B cell (primary cell): Measurements from ENCODE around the gene TRPM8. TPM values are rescaled to one million over a fixed set of nuclear protein-coding genes. Genes with fewer than 3 reads are reported as not detected.

Source experiments
- ATAC-seq: fragments of 200-7000 bp; cut with Tn5 transposase; one replicate; pipeline ENCODE4 v1.10.0; 2021; ENCODE audit warnings: low read depth, mild to moderate bottlenecking, moderate number of reproducible peaks, moderate library complexity
- CTCF ChIA-PET: fragments of 350-600 bp; sonication (Branson Sonifier 250); formaldehyde crosslinking; loops from one replicate; lab custom pipeline; 2021; ENCODE audit warnings: antibody characterized with exemption, inconsistent platforms; lab: Charles Lee
- POLR2A ChIA-PET: fragments of 350-600 bp; sonication (Branson Sonifier 250); formaldehyde crosslinking; loops from one replicate; lab custom pipeline; 2021; ENCODE audit warnings: antibody characterized with exemption; lab: Charles Lee
- DNase-seq: peaks from one replicate; pipeline ENCODE4 v3.0.0; 2013
- H2AFZ ChIP-seq: 2 replicates; pipeline ENCODE4 v1.6.1; 2012; ENCODE audit warnings: mild to moderate bottlenecking, low read depth, low read length; ENCODE audit not compliant: insufficient read depth, poor library complexity, severe bottlenecking
- H3K27ac ChIP-seq, 2 donors: 1 replicate in 1 of 2; 2 replicates in 1 of 2; pipeline ENCODE4 v1.5.1; 2012 to 2013; ENCODE audit warnings: low read length in 2 of 2, mild to moderate bottlenecking in 2 of 2, moderate library complexity in 1 of 2
- H3K27me3 ChIP-seq, 4 experiments: fragments of 200-600 bp in 1 of 4; sonication (generic) in 1 of 4; replicated peaks in 1 of 4; 1 replicate in 2 of 4; 2 replicates in 2 of 4; pipeline versions ENCODE4 v1.6.1 to v1.7.0; 2013 to 2016; ENCODE audit warnings: low read length in 3 of 4, mild to moderate bottlenecking in 2 of 4, mixed read lengths in 1 of 4, moderate library complexity in 1 of 4; ENCODE audit not compliant: insufficient read depth in 4 of 4, control insufficient read depth in 3 of 4; ENCODE audit errors: control extremely low read depth in 1 of 4
- H3K36me3 ChIP-seq, 2 experiments: replicated peaks in 1 of 2; 1 replicate in 1 of 2; 2 replicates in 1 of 2; pipeline versions ENCODE4 v1.6.1 to v1.7.1; 2013; ENCODE audit warnings: low read length in 1 of 2; ENCODE audit not compliant: insufficient read depth in 2 of 2, control insufficient read depth in 1 of 2; ENCODE audit errors: control extremely low read depth in 1 of 2, extremely low read depth in 1 of 2
- H3K4me1 ChIP-seq, 2 donors: fragments of 200-600 bp in 1 of 2; sonication (generic) in 1 of 2; 1 replicate in 1 of 2; 2 replicates in 1 of 2; pipeline versions ENCODE4 v1.5.1 to v1.6.1; 2013 to 2017; ENCODE audit warnings: low read length in 2 of 2; ENCODE audit not compliant: control insufficient read depth in 2 of 2, insufficient read depth in 2 of 2
- H3K4me2 ChIP-seq: replicated peaks from 2 replicates; pipeline ENCODE3; 2012; ENCODE audit warnings: mild to moderate bottlenecking, low read depth, low read length; ENCODE audit not compliant: poor library complexity, severe bottlenecking
- H3K4me3 ChIP-seq, 5 experiments: fragments of 200-600 bp in 1 of 5; sonication (generic) in 1 of 5; 1 replicate in 3 of 5; 2 replicates in 2 of 5; pipeline versions ENCODE4 v1.5.1 to v1.7.0; 2011 to 2016; ENCODE audit warnings: low read length in 4 of 5, mild to moderate bottlenecking in 4 of 5, low read depth in 2 of 5, control low read depth in 1 of 5, moderate library complexity in 1 of 5; ENCODE audit not compliant: insufficient read depth in 1 of 5; ENCODE audit errors: control extremely low read depth in 1 of 5, extremely low read depth in 1 of 5
- H3K79me2 ChIP-seq: fragments of 200-600 bp; sonication (generic); one replicate; pipeline ENCODE4 v1.6.0; 2016; ENCODE audit warnings: low read length; ENCODE audit not compliant: control insufficient read depth, insufficient read depth
- H3K9ac ChIP-seq: fragments of 200-600 bp; sonication (generic); 2 replicates; pipeline ENCODE4 v1.6.1; 2017; ENCODE audit warnings: mild to moderate bottlenecking, low read length, moderate library complexity
- H3K9me3 ChIP-seq, 3 donors: one replicate each; pipeline versions ENCODE4 v1.6.1 to v1.7.1; 2013; ENCODE audit warnings: low read length in 2 of 3; ENCODE audit not compliant: control insufficient read depth in 2 of 3, insufficient read depth in 1 of 3; ENCODE audit errors: control extremely low read depth in 1 of 3
- H4K20me1 ChIP-seq: 2 replicates; pipeline ENCODE4 v1.6.0; 2012; ENCODE audit warnings: mild to moderate bottlenecking, low read length; ENCODE audit not compliant: insufficient read depth, control insufficient read depth, poor library complexity, severe bottlenecking
- H3K27ac Mint-ChIP-seq: one replicate; pipeline ENCODE4 v1.8.0; 2021; ENCODE audit warnings: mixed read lengths
- H3K27me3 Mint-ChIP-seq: one replicate; pipeline ENCODE4 v1.8.0; 2021; ENCODE audit warnings: mixed read lengths
- H3K4me1 Mint-ChIP-seq: one replicate; pipeline ENCODE4 v1.8.0; 2021; ENCODE audit warnings: mixed read lengths
- H3K4me3 Mint-ChIP-seq: one replicate; pipeline ENCODE4 v1.8.0; 2021; ENCODE audit warnings: mixed read lengths
- H3K9me3 Mint-ChIP-seq: one replicate; pipeline ENCODE4 v1.8.0; 2022; ENCODE audit warnings: mixed read lengths; ENCODE audit not compliant: insufficient read depth
- CTCF ChIP-seq: fragments of 200-600 bp; IDR thresholded peaks from one replicate; pipeline ENCODE4 v1.8.0; 2022; ENCODE audit warnings: antibody characterized with exemption, mild to moderate bottlenecking
- EZH2 ChIP-seq: IDR thresholded peaks from 2 replicates; pipeline ENCODE4 v1.6.1; 2012; ENCODE audit warnings: borderline replicate concordance, low read depth, mild to moderate bottlenecking, moderate library complexity, low read length; ENCODE audit not compliant: insufficient read depth, poor library complexity, severe bottlenecking
- WGBS: methylation state at CpG from one replicate; pipeline ENCODE4 v1.1.5; 2013; ENCODE audit warnings: missing lambda C conversion rate; ENCODE audit not compliant: insufficient coverage; 5-methylcytosine and 5-hydroxymethylcytosine counted together
- intact Hi-C: fragments of 100-400 bp; cut with micrococcal nuclease; formaldehyde crosslinking; loops from one replicate; pipeline ENCODE4 v1.10.0; 2022
- polyA plus RNA-seq: library from polyadenylated mRNA; depleted of rRNA; stranded (reverse); fragments of >200 nt; gene quantifications from 2 replicates; pipeline ENCODE4 v1.2.3, GENCODE V29; 2012
- total RNA-seq, 2 donors: library from RNA; stranded (reverse); fragments of 120-200 nt in 1 of 2; gene quantifications; 1 replicate in 1 of 2; 2 replicates in 1 of 2; pipeline versions ENCODE4 v1.2.3 to v1.2.4, GENCODE V29; 2013 to 2022

The TRPM8 gene
- total and polyA plus RNA-seq, 2 donors (not counting 1 experiment from before 2014, with no cell fraction given): not detected

- Histone ChIP-seq H3K27me3 (peaks cover 0 to 16% (median 9%) of the 10 kb centered on the region in 4 experiments), H3K4me3 (no peak overlapping the region), H3K4me2 (no peak overlapping the region), H3K27ac (no peak overlapping the region), H3K9me3 (peaks cover 0 to 11% (median 1%) of the 10 kb centered on the region in 3 donors), H3K4me1 (peaks cover 12% of the 10 kb centered on the region in 2 donors), H4K20me1 (no peaks in the 10 kb centered on the region), H2AFZ (no peak overlapping the region), H3K36me3 (no peaks in the 10 kb centered on the region), H3K9ac (no peak overlapping the region), H3K79me2 (no peaks in the 10 kb centered on the region)
- ChIA-PET POLR2A (no interaction called here), CTCF (no interaction called here)
- H3K27ac Mint-ChIP-seq: no peak overlapping the region
- ATAC-seq (no peak), DNase-seq (no peak)
- intact Hi-C loops: no loop called here
- peaks cover 4% of the 10 kb centered on the region for H3K9me3 Mint-ChIP-seq
- no peak for TF ChIP-seq CTCF
- TF ChIP-seq EZH2: no peak
- H3K27me3 Mint-ChIP-seq: peaks cover 40% of the 10 kb centered on the region
- WGBS: no CpG with 5 or more reads among the region's 1 CpG
- no peak overlapping the region for H3K4me3 Mint-ChIP-seq
- H3K4me1 Mint-ChIP-seq: peaks cover 17% of the 10 kb centered on the region
Measured at GRCh38 chr2:234027641-234028040, 110.5 kb downstream of the TRPM8 start.

GRCh38 chr2:234029150-234029733, 112.1 kb downstream of the TRPM8 start:
- Histone ChIP-seq H3K4me3 (no peak overlapping the region), H3K79me2 (no peaks in the 10 kb centered on the region), H3K27me3 (peaks cover 0 to 24% (median 9%) of the 10 kb centered on the region in 4 experiments), H3K36me3 (no peaks in the 10 kb centered on the region), H3K9ac (no peak overlapping the region), H3K9me3 (peaks cover 0 to 16% (median under 1%) of the 10 kb centered on the region in 3 donors), H3K27ac (no peak overlapping the region), H3K4me2 (no peak overlapping the region), H4K20me1 (no peaks in the 10 kb centered on the region), H3K4me1 (peaks cover 12% of the 10 kb centered on the region in 2 donors), H2AFZ (no peak overlapping the region)
- Mint-ChIP-seq H3K9me3 (peaks cover 2% of the 10 kb centered on the region), H3K4me1 (peaks cover 17% of the 10 kb centered on the region), H3K27ac (no peak overlapping the region), H3K4me3 (no peak overlapping the region), H3K27me3 (peaks cover 47% of the 10 kb centered on the region)
- POLR2A ChIA-PET: no interaction called here
- no peak for TF ChIP-seq CTCF
- TF ChIP-seq EZH2: no peak
- DNase-seq: no peak
- no peak for ATAC-seq
- WGBS: 83% methylated on average over 1 of the region's 4 CpGs
- CTCF ChIA-PET: no interaction called here
- intact Hi-C loops: no loop called here
